GM13976 (cell line): Measurements from ENCODE around the gene GMPPB.
"Not testable (repeated sequence)": the region's sequence is repeated elsewhere in the genome, so short reads cannot be mapped to it uniquely, and the experiment has no call there.

Source experiments
- DNase-seq: peaks from one replicate; pipeline ENCODE4 v3.0.0; 2012; ENCODE audit warnings: low spot score
- CTCF ChIP-seq: IDR thresholded peaks from 2 replicates; pipeline ENCODE4 v1.5.1; 2012; ENCODE audit warnings: borderline replicate concordance, mild to moderate bottlenecking; ENCODE audit not compliant: insufficient read depth; ENCODE audit errors: extremely low read depth, missing control alignments, control extremely low read depth
- in situ Hi-C: fragments of 300-500 bp; cut with MboI; formaldehyde crosslinking; loops from one replicate; pipeline ENCODE4 v1.12.0; 2022; ENCODE audit warnings: low sequenced_read_pairs, mixed read lengths, inconsistent platforms; ENCODE audit not compliant: unreplicated experiment

Gene GMPPB

GRCh38 chr3:49702672-49703071 is 21.1 kb downstream of the GMPPB start:
- DNase-seq: no peak
- in situ Hi-C loops: no loop called here
- TF ChIP-seq CTCF: no peak

GRCh38 chr3:49701388-49702077 is 22.2 kb downstream of the GMPPB start:
- in situ Hi-C loops: no loop called here

GRCh38 chr3:49700453-49701128 is 23.2 kb downstream of the GMPPB start:
- in situ Hi-C loops: no loop called here
- no peak for TF ChIP-seq CTCF
- no peak for DNase-seq

More at GRCh38 chr3:49701388-49702077, 22.2 kb downstream of the GMPPB start:
- DNase-seq: no peak
- TF ChIP-seq CTCF: no peak

GRCh38 chr3:49700014-49700413 is 23.7 kb downstream of the GMPPB start:
- no peak for TF ChIP-seq CTCF
- DNase-seq: no peak
- in situ Hi-C loops: no loop called here

- no peak for DNase-seq
- in situ Hi-C loops: no loop called here
Observed at GRCh38 chr3:49699281-49699979, 24.3 kb downstream of the GMPPB start.

GRCh38 chr3:49695350-49696015 is 28.3 kb downstream of the GMPPB start:
- DNase-seq, in situ Hi-C loops: not testable (repeated sequence)

More at GRCh38 chr3:49699281-49699979, 24.3 kb downstream of the GMPPB start:
- TF ChIP-seq CTCF: no peak

- DNase-seq: not testable (repeated sequence)
Observed at GRCh38 chr3:49694409-49695070, 29.2 kb downstream of the GMPPB start.

GRCh38 chr3:49691481-49691880 is 32.3 kb downstream of the GMPPB start:
- DNase-seq, in situ Hi-C loops: not testable (repeated sequence)

More at GRCh38 chr3:49694409-49695070, 29.2 kb downstream of the GMPPB start:
- in situ Hi-C loops: not testable (repeated sequence)

- in situ Hi-C loops: not testable (repeated sequence)
Observed at GRCh38 chr3:49690856-49691255, 32.9 kb downstream of the GMPPB start.

GRCh38 chr3:49689908-49690624 is 33.7 kb downstream of the GMPPB start:
- in situ Hi-C loops, DNase-seq: not testable (repeated sequence)

More at GRCh38 chr3:49690856-49691255, 32.9 kb downstream of the GMPPB start:
- not testable (repeated sequence) for DNase-seq
